HTERT RPE-1 (cell line): ENCODE measurements around the gene CERT1.
"Not testable (repeated sequence)": the region's sequence is repeated elsewhere in the genome, so short reads cannot be mapped to it uniquely, and the experiment has no call there.

Experiments used
- in situ Hi-C: fragments of 300-500 bp; cut with MboI; formaldehyde crosslinking; loops from 4 replicates; pipeline ENCODE4 v1.14.3; 2020; ENCODE audit warnings: low sequenced_read_pairs

Gene CERT1

GRCh38 chr5:75355236-75355635 lies 156.2 kb downstream of the CERT1 start:
- in situ Hi-C loops, result no loop called here

DNA sequence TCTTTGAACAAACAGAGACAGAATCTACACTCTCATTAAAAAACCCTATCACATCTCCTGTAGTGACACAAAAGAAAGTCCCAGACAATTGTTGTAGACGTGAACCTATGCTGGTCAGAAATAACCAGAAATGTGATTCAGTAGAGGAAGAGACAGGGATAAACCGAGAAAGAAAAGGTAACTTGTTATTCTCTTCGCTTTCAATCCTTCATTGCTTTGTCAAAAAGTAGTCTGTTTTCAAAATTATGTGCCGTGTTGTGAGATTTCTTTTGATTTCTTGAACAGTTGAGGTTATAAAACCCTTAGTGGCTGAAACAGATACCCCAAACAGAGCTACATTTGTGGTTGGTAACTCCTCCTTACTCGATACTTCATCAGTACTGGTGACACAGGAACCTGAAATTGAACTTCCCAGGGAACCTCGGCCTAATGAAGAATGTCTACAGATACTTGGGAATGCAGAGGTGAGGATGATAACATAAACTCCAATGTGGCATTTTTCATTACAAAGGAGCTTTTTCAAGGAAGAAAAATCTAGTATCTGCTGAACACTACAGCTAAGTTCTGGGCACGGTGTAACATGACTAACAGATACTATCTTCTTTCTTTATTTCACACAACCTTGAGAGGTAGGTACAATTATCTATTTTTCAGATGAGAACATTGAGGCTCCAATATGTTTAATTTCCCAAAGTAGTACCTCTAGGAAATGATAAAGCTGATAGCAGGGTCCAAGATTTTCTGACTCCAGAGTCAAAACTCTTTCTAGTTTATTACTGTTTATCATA lies 160.1 kb downstream of the CERT1 start:
- in situ Hi-C loops, result no loop called here

DNA sequence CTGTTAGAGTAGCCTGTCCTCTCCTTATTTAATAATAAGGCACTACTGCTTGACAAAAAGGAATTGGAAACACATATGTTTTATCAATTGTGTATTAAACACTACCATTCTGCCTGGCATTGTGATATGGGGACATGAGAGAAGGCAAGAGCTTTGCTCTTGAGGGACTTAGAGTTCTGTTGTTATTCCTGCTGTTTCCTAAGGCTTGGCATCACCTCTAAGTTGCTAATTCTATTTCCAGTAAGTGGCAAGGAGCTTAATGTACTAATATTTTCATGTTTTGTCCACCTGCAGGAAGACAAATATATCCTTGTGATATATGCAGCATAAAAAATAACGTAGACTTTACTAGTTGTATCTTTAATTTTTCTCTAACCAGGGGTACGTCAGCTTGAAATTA lies 161.8 kb downstream of the CERT1 start:
- in situ Hi-C loops, result no loop called here

- in situ Hi-C loops, result no loop called here
These were observed 163.2 kb downstream of the CERT1 start for GRCh38 chr5:75348241-75348640.

- in situ Hi-C loops, result no loop called here
These were observed 168.6 kb downstream of the CERT1 start for GRCh38 chr5:75342836-75343235.

DNA sequence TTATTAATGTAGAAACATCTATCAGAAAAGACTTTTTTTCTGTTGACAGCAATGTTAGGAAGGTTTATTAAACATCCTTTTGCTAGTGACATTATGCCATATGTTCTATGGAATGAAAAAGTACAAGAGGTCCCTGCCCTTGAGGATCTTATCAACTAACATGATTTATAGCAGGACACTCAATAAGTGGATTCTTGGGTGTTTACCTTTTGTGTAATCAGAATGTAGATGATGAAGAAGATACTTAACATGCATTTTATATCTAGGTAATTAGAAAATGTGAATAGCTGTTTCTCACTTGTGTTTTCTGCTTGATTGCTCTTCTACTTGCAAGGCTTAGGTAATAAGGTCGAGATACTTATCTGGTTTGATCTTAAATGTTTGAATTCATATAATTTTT lies 169.5 kb downstream of the CERT1 start:
- in situ Hi-C loops, result no loop called here

GRCh38 chr5:75340714-75341478 lies 170.5 kb downstream of the CERT1 start:
- in situ Hi-C loops, result no loop called here

GRCh38 chr5:75338408-75338807 lies 173.0 kb downstream of the CERT1 start:
- in situ Hi-C loops, result no loop called here

GRCh38 chr5:75337366-75338021 lies 173.9 kb downstream of the CERT1 start:
- in situ Hi-C loops, result no loop called here

- in situ Hi-C loops, result no loop called here
These were observed 174.7 kb downstream of the CERT1 start, which contains the start of gene HMGCR for GRCh38 chr5:75336615-75337336. Gene HMGCR (plus strand): TSS chr5:75337220. CDS start chr5:75342606, 5,386 bp downstream.

DNA sequence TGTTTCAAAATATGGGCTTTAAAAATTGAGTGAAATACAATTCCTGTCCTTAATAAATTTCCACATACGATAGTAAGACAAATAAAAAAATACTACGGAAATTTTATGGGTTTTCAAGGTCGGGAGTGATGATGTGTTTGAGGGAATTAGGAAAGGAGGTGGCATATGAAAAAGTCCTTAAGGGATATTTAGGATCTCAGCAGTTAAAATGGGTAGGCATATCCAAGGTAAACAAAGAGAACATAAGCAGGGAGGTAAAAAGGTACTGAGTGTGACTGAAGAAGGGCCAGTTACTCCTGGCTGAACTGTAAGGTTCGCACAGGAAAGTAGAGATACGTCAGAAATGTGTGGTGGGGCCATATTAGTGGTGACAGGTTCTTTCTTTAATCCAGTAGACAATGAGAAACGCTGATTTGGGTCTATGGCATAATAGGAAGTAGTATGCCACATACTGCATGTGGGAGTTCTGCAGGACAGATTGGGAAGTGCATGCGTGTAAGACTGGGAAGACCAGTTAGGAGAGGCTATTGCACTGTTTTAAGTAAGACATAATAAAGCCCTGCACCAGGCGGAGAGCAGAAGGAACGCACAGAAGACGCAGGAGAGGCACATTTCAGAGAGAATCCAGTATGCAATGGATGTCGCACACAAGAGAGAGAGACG lies 175.3 kb downstream of the CERT1 start:
- in situ Hi-C loops, result no loop called here

GRCh38 chr5:75335486-75335885 lies 175.9 kb downstream of the CERT1 start:
- in situ Hi-C loops, result no loop called here

DNA sequence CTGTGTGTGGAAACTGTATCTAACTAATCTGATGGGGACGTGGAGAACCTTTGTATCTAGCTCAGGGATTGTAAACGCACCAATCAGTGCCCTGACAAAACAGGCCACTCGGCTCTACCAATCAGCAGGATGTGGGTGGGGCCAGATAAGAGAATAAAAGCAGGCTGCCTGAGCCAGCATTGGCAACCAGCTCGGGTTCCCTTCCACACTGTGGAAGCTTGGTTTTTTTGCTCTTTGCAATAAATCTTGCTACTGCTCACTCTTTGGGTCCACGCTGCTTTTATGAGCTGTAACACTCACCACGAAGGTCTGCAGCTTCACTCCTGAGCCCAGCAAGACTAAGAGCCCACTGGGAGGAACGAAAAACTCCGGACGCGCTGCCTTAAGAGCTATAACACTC lies 177.0 kb downstream of the CERT1 start:
- in situ Hi-C loops, result not testable (repeated sequence)

- in situ Hi-C loops, result not testable (repeated sequence)
These were observed 177.7 kb downstream of the CERT1 start for GRCh38 chr5:75333759-75334158.

- in situ Hi-C loops, result no loop called here
These were observed 180.0 kb downstream of the CERT1 start for GRCh38 chr5:75331095-75332090.

DNA sequence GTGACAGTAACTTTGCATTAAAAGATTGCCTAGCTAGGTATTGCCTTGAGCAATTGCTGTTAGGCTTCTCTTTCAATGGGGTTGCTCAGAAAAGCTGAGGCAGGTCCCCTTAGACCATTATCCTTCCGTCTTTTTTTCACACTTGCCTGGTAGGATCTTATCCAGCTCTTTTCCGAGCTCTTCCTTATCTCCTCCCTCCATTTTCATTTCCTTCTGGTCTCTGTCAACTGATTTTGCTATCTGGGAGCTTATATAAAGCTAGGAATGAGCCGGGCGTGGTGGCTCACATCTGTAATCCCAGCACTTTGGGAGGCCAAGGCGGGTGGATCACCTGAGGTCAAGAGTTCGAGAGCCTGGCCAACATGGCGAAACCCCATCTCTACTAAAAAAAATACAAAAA lies 181.0 kb downstream of the CERT1 start:
- in situ Hi-C loops, result no loop called here
